Measurements from ENCODE around the gene ZNF226.
"Not testable (repeated sequence)": the region's sequence is repeated elsewhere in the genome, so short reads cannot be mapped to it uniquely, and the experiment has no call there.

Gene ZNF226

DNA sequence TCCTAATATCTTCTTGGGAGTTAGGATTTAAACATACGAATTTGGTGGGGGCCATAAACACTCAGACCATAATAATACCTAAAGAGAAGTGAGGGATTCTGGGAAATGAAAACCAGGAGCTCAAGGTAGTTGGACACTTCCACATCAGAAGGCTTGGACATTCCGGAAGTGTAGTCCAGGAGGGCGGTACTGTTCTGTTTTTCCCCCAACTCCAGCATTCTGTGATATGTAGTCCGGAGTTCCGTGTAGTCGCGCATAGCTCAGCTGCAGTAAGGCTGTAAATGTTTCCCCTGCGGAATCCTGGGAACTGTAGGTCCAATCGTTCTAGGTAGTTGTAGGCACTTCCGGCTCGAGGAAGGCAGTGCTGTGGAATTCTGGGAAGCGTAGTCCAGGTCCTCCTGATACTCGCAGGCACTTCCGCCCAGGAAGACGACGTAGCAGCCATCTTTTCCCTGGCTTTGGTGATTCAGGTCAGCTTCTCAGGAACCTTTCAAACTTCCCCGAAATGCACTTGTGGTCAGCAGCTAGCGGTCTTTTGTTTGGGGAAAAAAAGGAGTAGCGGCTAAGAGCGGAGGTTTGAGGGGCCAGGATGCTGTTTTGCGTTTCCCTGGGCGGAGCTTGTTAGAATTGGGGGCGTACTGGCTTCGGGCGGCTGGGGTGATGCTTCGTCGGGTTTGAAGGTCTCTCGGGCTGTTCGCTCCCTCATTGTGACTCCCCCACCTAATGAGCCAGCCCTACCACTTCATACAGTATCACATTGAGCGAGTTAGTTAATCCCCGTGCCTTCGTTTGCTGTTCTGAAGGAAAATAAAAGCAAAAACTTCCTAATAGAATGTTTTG lies at the start of gene ZNF226:
TSS of gene ZNF226 (plus strand) at position 428 of the 840 bp plus-strand sequence. CDS start 4,981 bp downstream, outside the sequence.
- peak; percentile 98 for DNase-seq

DNA sequence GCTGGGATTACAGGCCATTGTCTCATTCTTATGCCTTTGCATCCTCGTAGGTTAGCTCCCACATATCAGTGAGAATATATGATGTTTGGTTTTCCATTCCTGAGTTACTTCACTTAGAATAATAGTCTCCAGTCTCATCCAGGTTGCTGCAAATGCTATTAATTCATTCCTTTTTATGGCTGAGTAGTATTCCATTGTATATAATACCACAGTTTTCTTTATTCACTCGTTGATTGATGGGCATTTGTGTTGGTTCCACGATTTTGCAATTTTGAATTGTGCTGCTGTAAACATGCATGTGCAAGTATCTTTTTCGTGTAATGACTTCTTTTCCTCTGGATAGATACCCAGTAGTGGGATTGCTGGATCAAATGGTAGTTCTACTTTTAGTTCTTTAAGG lies 43.7 kb upstream of the ZNF226 start:
- DNase-seq = not testable (repeated sequence)

- DNase-seq = no peak
These were observed 32.9 kb upstream of the ZNF226 start for GRCh38 chr19:44131955-44132354.

DNA sequence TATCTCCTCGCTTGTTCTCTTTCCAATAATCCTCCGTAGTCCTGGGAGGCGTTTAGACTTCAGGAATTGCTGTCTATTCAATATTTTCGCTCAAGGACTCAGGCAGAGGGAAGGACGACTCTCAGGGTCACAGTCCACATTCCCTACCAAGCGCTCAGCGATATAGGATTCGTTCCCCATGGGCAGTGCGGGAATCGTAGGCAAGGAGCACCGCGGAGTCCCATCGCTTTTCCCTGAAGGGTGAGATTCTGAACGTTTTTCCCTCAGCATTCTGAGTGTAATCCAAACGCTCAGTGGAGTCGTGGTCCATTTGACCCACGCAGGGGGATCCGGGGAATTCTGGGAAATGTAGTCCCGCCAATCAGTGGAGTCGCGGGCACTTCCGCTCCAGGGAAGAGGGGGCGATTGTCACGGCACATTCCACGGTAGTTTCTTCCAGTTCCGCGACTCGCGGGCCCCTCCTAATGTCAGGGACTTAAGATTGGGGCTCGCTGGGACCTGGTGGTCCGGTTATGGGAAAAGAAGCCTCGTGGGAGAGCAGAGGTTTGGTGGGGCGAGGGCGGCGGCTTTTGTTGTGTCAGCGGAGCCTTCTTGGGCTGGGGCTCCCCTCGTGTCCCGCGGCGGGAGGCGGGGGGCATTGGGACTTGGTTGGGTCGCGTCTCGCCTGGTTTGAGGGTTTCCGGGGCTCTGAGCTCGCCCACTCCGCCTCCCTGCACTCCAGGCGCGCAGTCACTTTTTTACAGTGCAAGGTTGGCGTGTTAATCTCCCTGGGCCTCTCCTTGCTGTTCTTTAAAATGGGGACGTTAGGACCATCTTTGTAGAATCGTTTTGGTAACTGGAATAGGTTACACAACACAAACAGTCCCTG lies 23.5 kb upstream of the ZNF226 start, which contains the start of gene ZNF234:
TSS of gene ZNF234 (plus strand) at position 364 of the 868 bp plus-strand sequence. CDS start 3,079 bp downstream, outside the sequence.
- DNase-seq = peak; percentile 44

GRCh38 chr19:44142059-44142433 lies 22.9 kb upstream of the ZNF226 start:
- DNase-seq = no peak

- no peak for DNase-seq
These were observed 15.1 kb upstream of the ZNF226 start for GRCh38 chr19:44149776-44150175.

DNA sequence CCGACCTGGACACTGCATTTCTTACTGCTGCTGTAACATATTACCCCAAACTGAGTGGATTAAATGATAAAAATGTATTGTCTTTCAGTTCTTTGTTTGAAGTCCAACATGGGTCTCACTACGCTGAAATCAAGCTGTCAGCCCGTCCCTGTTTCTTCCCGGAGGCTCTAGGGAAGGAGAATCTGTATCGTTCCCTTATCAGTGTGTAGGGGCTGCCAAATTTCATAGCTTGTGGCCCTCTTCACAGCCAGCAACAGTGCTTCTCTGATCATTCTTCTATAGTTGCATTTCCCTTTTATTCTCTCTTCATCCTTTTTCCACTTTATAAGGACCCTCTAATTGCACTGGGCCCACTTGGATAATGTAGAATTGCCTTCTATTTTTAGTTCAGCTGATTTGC lies 13.4 kb upstream of the ZNF226 start:
- no peak for DNase-seq

DNA sequence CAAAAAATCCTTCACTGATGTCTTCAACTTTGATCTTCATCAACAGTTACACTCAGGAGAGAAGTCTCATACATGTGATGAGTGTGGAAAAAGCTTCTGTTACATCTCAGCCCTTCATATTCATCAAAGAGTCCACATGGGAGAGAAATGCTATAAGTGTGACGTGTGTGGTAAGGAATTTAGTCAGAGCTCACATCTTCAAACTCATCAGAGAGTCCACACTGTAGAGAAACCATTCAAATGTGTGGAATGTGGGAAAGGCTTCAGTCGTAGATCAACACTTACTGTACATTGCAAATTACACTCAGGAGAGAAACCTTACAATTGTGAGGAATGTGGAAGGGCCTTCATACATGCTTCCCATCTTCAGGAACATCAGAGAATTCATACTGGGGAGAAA lies 8.4 kb upstream of the ZNF226 start:
- no peak for DNase-seq

- DNase-seq = no peak
These were observed 1.1 kb upstream of the ZNF226 start for GRCh38 chr19:44163789-44164188.

DNA sequence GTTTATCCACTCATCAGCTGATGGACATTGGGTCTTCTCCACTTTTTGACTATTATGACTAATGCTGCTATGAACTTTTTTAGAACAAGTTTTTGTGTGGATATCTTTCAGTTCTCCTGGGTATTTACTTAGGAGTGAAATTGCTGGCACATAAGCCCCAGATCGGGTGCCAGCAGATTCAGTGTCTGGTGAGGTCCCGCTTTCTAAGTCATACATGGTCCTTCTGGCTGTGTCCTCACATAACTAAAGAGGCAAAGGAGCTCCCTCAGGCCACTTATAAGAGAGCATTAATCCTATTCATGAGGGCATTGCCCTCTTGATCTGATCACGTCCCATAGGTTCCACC lies 600 bp upstream of the ZNF226 start:
- no peak for DNase-seq

DNA sequence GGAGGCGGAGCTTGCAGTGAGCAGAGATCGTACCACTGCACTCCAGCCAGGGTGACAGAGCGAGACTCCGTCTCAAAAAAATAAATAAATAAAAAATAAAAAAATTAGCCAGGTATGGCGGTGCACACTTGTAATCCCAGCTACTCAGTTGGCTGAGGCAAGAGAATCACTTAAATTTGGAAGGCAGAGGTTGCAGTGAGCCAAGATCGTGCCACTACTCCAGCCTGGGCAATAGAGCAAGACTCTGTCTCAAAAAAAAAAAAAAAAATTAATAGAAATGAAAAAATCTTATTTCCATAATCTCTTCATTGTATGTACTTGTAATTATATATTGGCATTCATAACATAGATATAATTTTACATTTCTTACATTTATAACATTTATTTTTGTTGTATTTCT lies 5.8 kb downstream of the ZNF226 start:
- DNase-seq = not testable (repeated sequence)

DNA sequence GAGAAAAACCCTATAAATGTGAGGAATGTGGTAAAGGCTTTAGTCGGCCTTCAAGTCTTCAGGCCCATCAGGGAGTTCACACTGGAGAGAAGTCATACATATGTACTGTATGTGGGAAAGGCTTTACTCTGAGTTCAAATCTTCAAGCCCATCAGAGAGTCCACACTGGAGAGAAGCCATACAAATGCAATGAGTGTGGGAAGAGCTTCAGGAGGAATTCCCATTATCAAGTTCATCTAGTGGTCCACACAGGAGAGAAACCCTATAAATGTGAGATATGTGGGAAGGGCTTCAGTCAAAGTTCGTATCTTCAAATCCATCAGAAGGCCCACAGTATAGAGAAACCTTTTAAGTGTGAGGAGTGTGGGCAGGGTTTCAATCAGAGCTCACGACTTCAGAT lies 11.7 kb downstream of the ZNF226 start:
- no peak for DNase-seq

DNA sequence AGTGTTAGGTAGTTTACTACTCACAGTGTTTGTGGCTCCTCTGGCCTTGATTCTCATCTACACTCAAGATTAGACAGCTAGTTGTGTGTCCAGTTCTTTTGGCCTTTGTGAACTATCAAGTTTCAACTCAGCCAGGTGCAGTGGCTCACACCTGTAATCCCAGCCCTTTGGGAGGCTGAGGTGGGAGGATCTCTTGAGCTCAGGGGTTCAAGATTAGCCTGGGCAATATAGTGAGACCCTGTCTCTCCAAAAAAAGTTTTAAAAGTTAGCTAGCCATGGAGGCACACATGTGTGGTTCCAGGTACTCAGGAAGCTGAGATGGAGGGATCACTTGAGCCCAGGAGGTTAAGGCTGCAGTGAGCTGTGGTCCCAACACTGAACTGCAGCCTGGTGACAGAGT lies 16.1 kb downstream of the ZNF226 start:
- no peak for DNase-seq

DNA sequence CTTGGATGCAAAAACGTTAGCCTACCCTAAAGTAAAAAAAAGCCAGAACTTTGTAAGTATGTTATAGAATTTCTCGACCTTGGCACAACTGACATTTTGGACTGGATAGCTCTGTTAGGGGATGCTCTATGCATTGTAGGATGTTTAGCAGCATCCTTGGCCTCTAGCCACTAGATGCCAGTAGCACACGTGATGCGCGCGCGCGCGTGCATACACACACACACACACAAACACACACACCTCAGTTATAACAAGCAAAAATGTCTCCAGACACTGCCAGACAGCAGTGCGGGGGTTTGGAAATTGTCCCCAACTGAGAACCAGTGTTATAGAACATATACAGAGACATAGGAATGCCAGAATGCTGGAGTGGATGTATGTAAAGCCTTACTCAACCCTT lies 17.2 kb downstream of the ZNF226 start:
- no peak for DNase-seq

DNA sequence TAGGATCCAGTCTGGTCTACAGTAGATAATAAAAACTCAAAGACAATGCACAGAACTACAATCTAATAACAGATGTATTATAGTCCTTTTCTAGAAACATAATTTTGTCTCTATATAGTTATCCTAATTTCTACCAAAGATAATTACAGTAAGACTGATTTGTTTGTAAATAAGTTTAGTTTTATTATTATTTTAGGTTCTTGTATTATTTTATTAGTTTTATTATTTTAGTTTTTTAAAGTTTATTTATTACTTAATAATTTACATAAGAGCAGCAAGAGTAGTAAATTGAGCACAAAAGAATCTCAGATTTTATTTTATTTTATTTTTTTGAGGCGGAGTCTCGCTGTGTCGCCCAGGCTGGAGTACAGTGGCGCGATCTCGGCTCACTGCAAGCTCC lies 25.1 kb downstream of the ZNF226 start:
- no peak for DNase-seq

DNA sequence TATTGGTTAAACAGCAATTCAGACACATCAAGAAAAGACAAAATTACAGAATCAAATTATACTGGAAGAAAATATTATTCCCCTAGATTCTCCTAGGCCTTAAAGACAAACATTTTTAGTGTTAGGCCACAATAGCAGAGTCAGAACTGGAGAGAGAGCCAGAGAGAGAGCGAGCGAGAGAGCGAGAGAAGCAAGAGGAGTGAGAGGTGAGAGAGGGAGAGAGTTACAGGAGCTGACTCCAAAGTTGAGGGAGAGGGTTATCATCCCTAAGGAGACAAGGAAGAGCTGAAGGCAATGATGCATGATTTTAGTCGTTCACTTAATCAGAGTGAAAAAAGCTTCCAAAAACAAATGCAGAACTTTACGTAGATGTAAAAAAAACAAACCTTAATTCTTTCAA lies 27.2 kb downstream of the ZNF226 start:
- DNase-seq = no peak

DNA sequence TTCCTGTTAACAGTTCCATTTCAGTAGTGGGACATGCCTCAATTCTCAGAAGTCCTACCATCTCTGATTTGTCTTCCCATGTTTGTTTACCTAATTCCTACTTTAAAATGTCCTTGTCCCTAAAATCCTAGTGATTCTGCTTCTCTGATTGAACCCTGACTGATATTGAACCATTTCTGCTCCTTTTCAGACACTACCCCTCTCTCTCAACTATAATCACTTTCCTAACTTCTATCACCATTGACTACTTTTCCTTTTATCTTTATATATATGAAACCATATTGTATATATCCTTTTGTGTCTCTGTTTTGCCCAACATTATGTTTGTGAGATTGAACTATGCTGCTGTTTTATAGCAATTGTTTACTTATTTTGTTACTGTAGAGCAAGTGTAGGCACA lies 31.9 kb downstream of the ZNF226 start:
- no peak for DNase-seq

DNA sequence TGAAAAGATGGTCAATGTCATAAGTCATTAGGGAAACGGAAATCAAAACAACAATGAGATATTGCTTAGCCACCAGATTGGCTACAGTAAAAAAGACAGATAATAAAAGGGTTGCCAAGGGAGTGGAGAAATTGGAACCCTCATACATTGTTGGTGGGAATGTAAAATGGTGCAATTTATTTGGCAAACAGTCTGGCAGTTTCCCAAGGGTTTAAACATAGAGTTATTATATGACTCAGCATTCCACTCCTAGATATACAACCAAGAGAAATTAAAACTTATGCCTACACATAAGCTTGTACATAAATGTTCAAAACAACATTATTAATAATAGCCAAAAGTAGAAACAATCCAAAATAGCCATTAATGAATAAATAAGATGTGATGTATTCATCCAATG lies 37.6 kb downstream of the ZNF226 start:
- no peak for DNase-seq

- DNase-seq = no peak
These were observed 38.1 kb downstream of the ZNF226 start for GRCh38 chr19:44202974-44203373.

- not testable (repeated sequence) for DNase-seq
These were observed 39.0 kb downstream of the ZNF226 start for GRCh38 chr19:44203877-44204276.

GRCh38 chr19:44204772-44205171 lies 39.9 kb downstream of the ZNF226 start:
- no peak for DNase-seq

GRCh38 chr19:44207126-44207803 lies 42.4 kb downstream of the ZNF226 start:
- DNase-seq = peak; percentile 88

DNA sequence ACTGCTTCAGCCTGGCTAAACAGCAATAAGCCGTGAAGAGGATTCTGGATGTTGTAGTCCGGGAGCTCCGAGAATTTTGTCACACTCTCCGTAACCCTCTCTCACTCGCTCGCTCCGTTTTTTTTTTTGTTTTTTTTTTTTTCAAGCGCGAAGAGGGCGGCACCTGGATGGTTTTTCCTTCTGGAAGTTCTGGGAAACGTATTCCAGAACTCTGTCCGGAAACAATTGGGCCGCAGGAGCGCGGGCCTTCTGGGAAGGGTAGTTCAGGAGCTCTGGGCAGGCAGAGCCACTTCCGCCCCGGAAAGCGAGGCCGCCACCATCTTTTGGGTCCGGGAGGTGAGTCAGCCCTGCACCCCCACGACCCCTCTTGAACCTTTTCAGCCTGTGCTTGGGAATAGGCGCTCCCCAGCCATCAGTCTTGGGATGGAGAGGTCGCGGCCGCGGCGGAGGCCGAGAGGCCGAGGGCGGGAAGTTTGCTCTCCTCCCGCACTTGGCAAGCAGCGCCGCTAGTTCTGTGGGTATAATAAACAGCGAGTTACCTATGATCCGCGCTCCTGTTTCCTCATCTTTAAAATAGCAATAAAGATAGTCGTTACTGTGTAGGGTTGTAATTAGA lies 47.5 kb downstream of the ZNF226 start, which contains the start of gene ZNF227:
TSS of gene ZNF227 (plus strand) at position 283 of the 616 bp plus-strand sequence. CDS start 5,261 bp downstream, outside the sequence.
- DNase-seq = peak; percentile 86

Data from NCI-H1694 treated with DMSO at 0.1 percent for 48 hours (cell line).